ENCODE measurements around the gene DOCK4.

The DOCK4 gene

GRCh38 chr7:112047421-112047820, 158.8 kb downstream of the DOCK4 start:
- no peaks in the 10 kb centered on the region for H3K79me2 ChIP-seq (ENCODE audit: insufficient read depth, low read length)
- H3K4me2 ChIP-seq (ENCODE audit: low read depth, low read length, poor library complexity, severe bottlenecking): no peak overlapping the region
- TF ChIP-seq CTCF (conservative IDR thresholded peaks at IDR 0.05; ENCODE audit: low read length) (no peak), EZH2phosphoT487 (IDR thresholded peaks at IDR 0.05; ENCODE audit: borderline replicate concordance) (no peak)

GRCh38 chr7:112045222-112045621, 161.0 kb downstream of the DOCK4 start:
- Histone ChIP-seq H3K4me3 (ENCODE audit: low read length, poor library complexity, severe bottlenecking) (no peak overlapping the region), H2AFZ (ENCODE audit: low read length) (no peak overlapping the region), H4K20me1 (ENCODE audit: insufficient read depth, low read length, poor library complexity, severe bottlenecking) (no peaks in the 10 kb centered on the region), H3K36me3 (ENCODE audit: insufficient read depth, low read length) (no peaks in the 10 kb centered on the region), H3K27me3 (ENCODE audit: insufficient read depth, low read length, poor library complexity, severe bottlenecking) (no peaks in the 10 kb centered on the region), H3K9me2 (replicated peaks; ENCODE audit: low read depth, low read length) (no peaks in the 10 kb centered on the region), H3K9ac (ENCODE audit: low read depth, low read length, poor library complexity, severe bottlenecking) (no peak overlapping the region), H3K4me2 (ENCODE audit: low read depth, low read length, poor library complexity, severe bottlenecking) (no peak overlapping the region), H3K9me3 (ENCODE audit: insufficient read depth, low read depth, low read length) (no peaks in the 10 kb centered on the region), H3F3A (ENCODE audit: low read depth) (no peaks in the 10 kb centered on the region), H3K4me1 (ENCODE audit: insufficient read depth, low read length, poor library complexity, severe bottlenecking) (no peaks in the 10 kb centered on the region), H3K79me2 (ENCODE audit: insufficient read depth, low read length) (no peaks in the 10 kb centered on the region)
- TF ChIP-seq CTCF (conservative IDR thresholded peaks at IDR 0.05; ENCODE audit: low read length) (no peak), EZH2phosphoT487 (IDR thresholded peaks at IDR 0.05; ENCODE audit: borderline replicate concordance) (no peak)

More at GRCh38 chr7:112047421-112047820, 158.8 kb downstream of the DOCK4 start:
- Histone ChIP-seq H4K20me1 (ENCODE audit: insufficient read depth, low read length, poor library complexity, severe bottlenecking) (no peaks in the 10 kb centered on the region), H3K9me2 (replicated peaks; ENCODE audit: low read depth, low read length) (no peaks in the 10 kb centered on the region), H3K27me3 (ENCODE audit: insufficient read depth, low read length, poor library complexity, severe bottlenecking) (no peaks in the 10 kb centered on the region), H3F3A (ENCODE audit: low read depth) (no peaks in the 10 kb centered on the region), H3K9me3 (ENCODE audit: insufficient read depth, low read depth, low read length) (no peaks in the 10 kb centered on the region), H3K4me3 (ENCODE audit: low read length, poor library complexity, severe bottlenecking) (no peak overlapping the region), H3K4me1 (ENCODE audit: insufficient read depth, low read length, poor library complexity, severe bottlenecking) (no peaks in the 10 kb centered on the region), H2AFZ (ENCODE audit: low read length) (no peak overlapping the region), H3K9ac (ENCODE audit: low read depth, low read length, poor library complexity, severe bottlenecking) (no peak overlapping the region), H3K36me3 (ENCODE audit: insufficient read depth, low read length) (no peaks in the 10 kb centered on the region)

GRCh38 chr7:112042631-112043030, 163.6 kb downstream of the DOCK4 start:
- Histone ChIP-seq H3K4me2 (ENCODE audit: low read depth, low read length, poor library complexity, severe bottlenecking) (no peak overlapping the region), H3K9me2 (replicated peaks; ENCODE audit: low read depth, low read length) (no peaks in the 10 kb centered on the region), H3K27me3 (ENCODE audit: insufficient read depth, low read length, poor library complexity, severe bottlenecking) (no peaks in the 10 kb centered on the region), H3K9ac (ENCODE audit: low read depth, low read length, poor library complexity, severe bottlenecking) (no peak overlapping the region), H3K4me1 (ENCODE audit: insufficient read depth, low read length, poor library complexity, severe bottlenecking) (no peaks in the 10 kb centered on the region), H2AFZ (ENCODE audit: low read length) (no peak overlapping the region), H3K36me3 (ENCODE audit: insufficient read depth, low read length) (no peaks in the 10 kb centered on the region), H4K20me1 (ENCODE audit: insufficient read depth, low read length, poor library complexity, severe bottlenecking) (no peaks in the 10 kb centered on the region), H3K4me3 (ENCODE audit: low read length, poor library complexity, severe bottlenecking) (no peak overlapping the region), H3K9me3 (ENCODE audit: insufficient read depth, low read depth, low read length) (no peaks in the 10 kb centered on the region), H3F3A (ENCODE audit: low read depth) (no peaks in the 10 kb centered on the region), H3K79me2 (ENCODE audit: insufficient read depth, low read length) (no peaks in the 10 kb centered on the region)
- TF ChIP-seq CTCF (conservative IDR thresholded peaks at IDR 0.05; ENCODE audit: low read length) (no peak), EZH2phosphoT487 (IDR thresholded peaks at IDR 0.05; ENCODE audit: borderline replicate concordance) (no peak)
